Measurements from ENCODE around the gene PDE11A. TPM values are rescaled to one million over a fixed set of nuclear protein-coding genes. Genes with fewer than 3 reads are reported as not detected.

PDE11A gene
- total RNA-seq, 1 experiment from 2014 or later, result 0.13 TPM

DNA sequence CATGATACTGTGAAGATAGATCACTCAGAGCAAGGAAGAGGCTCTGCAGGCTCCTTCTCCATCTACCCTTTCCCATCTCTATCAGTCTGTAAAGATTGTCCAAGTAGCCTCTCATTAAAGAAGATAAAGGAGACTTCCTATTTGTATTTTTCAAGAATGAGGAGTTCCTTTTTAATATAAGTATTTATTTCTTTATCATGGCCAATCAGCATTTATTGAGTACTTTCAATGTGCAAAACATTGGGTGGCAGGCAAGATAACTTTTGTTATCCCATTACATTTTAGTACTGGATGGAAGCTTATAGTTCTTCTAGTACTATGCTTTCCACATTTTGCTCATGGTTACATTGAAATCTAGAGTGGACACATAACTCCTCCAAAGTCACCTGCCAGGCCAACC is 3.6 kb upstream of the PDE11A start:
- H2BK12ac ChIP-seq (ENCODE audit: insufficient read length, low read depth, low read length), result no peak overlapping the region
- Mint-ChIP-seq H3K27ac (no peak overlapping the region), H3K36me3 (ENCODE audit: insufficient read depth in 1 of 3, low read depth in 3 of 3) (no peaks in the 10 kb centered on the region), H3K9me3 (peaks cover 5 to 7% of the 10 kb centered on the region in 2 experiments), H3K4me1 (peaks cover 12 to 14% of the 10 kb centered on the region in 2 experiments), H3K27me3 (ENCODE audit: low read depth) (peaks cover 50% of the 10 kb centered on the region), H3K4me3 (no peak overlapping the region)
- no peak overlapping the region for H3K4ac ChIP-seq (ENCODE audit: low read depth, low read length)
- H3K23me2 ChIP-seq (ENCODE audit: insufficient read length, low read depth, low read length, poor library complexity, severe bottlenecking), result peaks cover 5% of the 10 kb centered on the region
- TF ChIP-seq, protein P1, sequence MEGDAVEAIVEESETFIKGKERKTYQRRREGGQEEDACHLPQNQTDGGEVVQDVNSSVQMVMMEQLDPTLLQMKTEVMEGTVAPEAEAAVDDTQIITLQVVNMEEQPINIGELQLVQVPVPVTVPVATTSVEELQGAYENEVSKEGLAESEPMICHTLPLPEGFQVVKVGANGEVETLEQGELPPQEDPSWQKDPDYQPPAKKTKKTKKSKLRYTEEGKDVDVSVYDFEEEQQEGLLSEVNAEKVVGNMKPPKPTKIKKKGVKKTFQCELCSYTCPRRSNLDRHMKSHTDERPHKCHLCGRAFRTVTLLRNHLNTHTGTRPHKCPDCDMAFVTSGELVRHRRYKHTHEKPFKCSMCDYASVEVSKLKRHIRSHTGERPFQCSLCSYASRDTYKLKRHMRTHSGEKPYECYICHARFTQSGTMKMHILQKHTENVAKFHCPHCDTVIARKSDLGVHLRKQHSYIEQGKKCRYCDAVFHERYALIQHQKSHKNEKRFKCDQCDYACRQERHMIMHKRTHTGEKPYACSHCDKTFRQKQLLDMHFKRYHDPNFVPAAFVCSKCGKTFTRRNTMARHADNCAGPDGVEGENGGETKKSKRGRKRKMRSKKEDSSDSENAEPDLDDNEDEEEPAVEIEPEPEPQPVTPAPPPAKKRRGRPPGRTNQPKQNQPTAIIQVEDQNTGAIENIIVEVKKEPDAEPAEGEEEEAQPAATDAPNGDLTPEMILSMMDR (conservative IDR thresholded peaks at IDR 0.05), result no peak
- no peaks in the 10 kb centered on the region for H3K9me3 ChIP-seq (ENCODE audit: control insufficient read depth, low read depth, low read length)
- H4K91ac ChIP-seq (ENCODE audit: insufficient read length, low read depth, low read length), result no peak overlapping the region
- H3K27ac ChIP-seq (ENCODE audit: insufficient read length, low read depth, low read length), result no peak overlapping the region
- no peaks in the 10 kb centered on the region for H4K20me1 ChIP-seq (ENCODE audit: control insufficient read depth, insufficient read depth, insufficient read length)
- H3K14ac ChIP-seq (ENCODE audit: insufficient read depth, low read length), result no peak overlapping the region
- no peaks in the 10 kb centered on the region for H3K79me1 ChIP-seq (ENCODE audit: insufficient read depth, low read depth, low read length, poor library complexity, severe bottlenecking)
- H3K4me1 ChIP-seq (ENCODE audit: insufficient read depth, low read length), result no peaks in the 10 kb centered on the region
- no peak overlapping the region for H3K18ac ChIP-seq (ENCODE audit: insufficient read length, low read depth, low read length)
- no peak overlapping the region for H2BK20ac ChIP-seq (ENCODE audit: low read depth, low read length, poor library complexity, severe bottlenecking)
- H2BK5ac ChIP-seq (ENCODE audit: insufficient read length, low read length), result no peak overlapping the region
- no peak overlapping the region for H2AFZ ChIP-seq (ENCODE audit: low read length)
- H3K79me2 ChIP-seq (ENCODE audit: insufficient read depth, low read length), result no peaks in the 10 kb centered on the region
- H3K23ac ChIP-seq (ENCODE audit: insufficient read length, low read depth, low read length), result no peak overlapping the region
- H3K56ac ChIP-seq (ENCODE audit: insufficient read length, low read depth, low read length), result no peak overlapping the region
- H3K4me2 ChIP-seq (ENCODE audit: insufficient read depth, insufficient read length, low read length), result no peak overlapping the region
- no peak overlapping the region for H4K8ac ChIP-seq (replicated peaks; ENCODE audit: insufficient read length, low read depth, low read length)
- H2BK15ac ChIP-seq (ENCODE audit: low read depth, low read length), result no peak overlapping the region
- no peak overlapping the region for H2BK120ac ChIP-seq (ENCODE audit: low read depth, low read length, poor library complexity, severe bottlenecking)
- no peak overlapping the region for H4K5ac ChIP-seq (ENCODE audit: insufficient read length, low read depth, low read length)
- H3K27me3 ChIP-seq (ENCODE audit: insufficient read depth, low read length), result no peaks in the 10 kb centered on the region; the same call in 1 of the 2 replicates
- no peak overlapping the region for H2AK5ac ChIP-seq (ENCODE audit: insufficient read length, low read length)
- H3K9ac ChIP-seq (ENCODE audit: extremely low read depth, insufficient read length, low read length), result no peak overlapping the region
- H3T11ph ChIP-seq (ENCODE audit: low read length), result no peak overlapping the region
- no peak for DNase-seq
